Measurements from ENCODE around the gene FLNA. TPM values are rescaled to one million over a fixed set of nuclear protein-coding genes. Genes with fewer than 3 reads are reported as not detected.
"Not testable (repeated sequence)": the region's sequence is repeated elsewhere in the genome, so short reads cannot be mapped to it uniquely, and the experiment has no call there.

The FLNA gene
- total RNA-seq, 2 donors from 2014 or later = 230 to 308 TPM

DNA sequence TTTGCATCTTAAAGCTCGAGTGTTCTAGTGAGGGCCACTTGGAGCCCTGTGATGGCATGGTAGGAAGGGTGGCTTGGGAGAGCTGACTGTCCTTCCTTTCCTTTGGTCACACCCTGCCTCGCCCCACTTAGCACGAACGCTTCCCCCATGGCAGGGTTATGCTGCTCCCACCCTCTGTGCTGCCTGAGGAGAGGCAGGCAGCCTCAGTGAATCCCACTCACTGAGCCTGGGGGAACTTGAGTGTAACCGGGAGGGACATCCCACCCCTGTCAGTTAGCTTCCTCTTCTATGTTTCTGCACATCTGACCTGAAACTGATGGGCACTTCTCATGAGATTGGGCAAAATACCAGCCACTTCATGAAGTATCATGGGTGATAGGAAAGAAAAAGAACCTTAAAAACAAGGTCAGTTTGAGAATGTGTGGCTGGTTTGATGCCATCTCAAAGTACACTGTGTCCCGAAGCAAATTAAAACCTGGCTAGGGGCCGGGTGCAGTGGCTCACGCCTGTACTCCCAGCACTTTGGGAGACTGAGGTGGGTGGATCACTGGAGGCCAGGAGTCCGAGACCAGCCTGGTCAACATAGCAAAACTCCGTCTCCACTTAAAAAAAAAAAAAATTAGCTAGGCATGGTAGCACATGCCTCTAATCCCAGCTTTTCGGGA, 68.8 kb downstream of the FLNA start:
- H3K9me3 ChIP-seq = no peaks in the 10 kb centered on the region
- no peak for ATAC-seq
- WGBS, 2 donors = 76 to 81% methylated on average over 6 to 10 of the region's 11 CpGs
- no peak overlapping the region for H3K27ac ChIP-seq
- no peak for DNase-seq
- TF ChIP-seq, protein P1, sequence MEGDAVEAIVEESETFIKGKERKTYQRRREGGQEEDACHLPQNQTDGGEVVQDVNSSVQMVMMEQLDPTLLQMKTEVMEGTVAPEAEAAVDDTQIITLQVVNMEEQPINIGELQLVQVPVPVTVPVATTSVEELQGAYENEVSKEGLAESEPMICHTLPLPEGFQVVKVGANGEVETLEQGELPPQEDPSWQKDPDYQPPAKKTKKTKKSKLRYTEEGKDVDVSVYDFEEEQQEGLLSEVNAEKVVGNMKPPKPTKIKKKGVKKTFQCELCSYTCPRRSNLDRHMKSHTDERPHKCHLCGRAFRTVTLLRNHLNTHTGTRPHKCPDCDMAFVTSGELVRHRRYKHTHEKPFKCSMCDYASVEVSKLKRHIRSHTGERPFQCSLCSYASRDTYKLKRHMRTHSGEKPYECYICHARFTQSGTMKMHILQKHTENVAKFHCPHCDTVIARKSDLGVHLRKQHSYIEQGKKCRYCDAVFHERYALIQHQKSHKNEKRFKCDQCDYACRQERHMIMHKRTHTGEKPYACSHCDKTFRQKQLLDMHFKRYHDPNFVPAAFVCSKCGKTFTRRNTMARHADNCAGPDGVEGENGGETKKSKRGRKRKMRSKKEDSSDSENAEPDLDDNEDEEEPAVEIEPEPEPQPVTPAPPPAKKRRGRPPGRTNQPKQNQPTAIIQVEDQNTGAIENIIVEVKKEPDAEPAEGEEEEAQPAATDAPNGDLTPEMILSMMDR (IDR thresholded peaks at IDR 0.05) = no peak
- no peak for TF ChIP-seq POLR2A (IDR thresholded peaks at IDR 0.05)
- no peaks in the 10 kb centered on the region for H3K4me1 ChIP-seq
- intact Hi-C loops (cut with DNase I) = no loop called here
- H3K4me3 ChIP-seq = no peak overlapping the region
- H3K27me3 ChIP-seq = no peaks in the 10 kb centered on the region
- no peaks in the 10 kb centered on the region for H3K36me3 ChIP-seq (replicated peaks in 1 of 2; ENCODE audit: insufficient read depth in 1 of 2, low read depth in 2 of 2)

DNA sequence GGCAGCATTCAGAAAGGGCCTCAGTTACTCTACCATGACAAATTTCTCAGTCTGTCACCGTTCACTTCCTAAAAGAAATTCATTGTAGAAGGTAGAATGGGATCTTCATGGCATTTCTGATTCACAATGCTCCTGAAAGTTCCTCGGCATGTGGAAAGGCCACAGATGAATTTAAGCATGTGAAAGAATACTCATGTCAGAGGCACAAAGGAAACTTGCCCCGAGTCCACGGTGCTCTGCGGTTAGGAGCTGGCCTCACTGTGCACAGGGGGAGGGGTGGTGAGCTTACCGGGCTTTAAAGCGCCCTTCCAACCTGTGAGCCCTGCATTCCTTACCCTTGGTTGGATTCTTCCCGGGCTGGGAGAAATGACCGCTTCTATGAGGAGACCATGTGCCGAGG, 69.6 kb downstream of the FLNA start:
- Histone ChIP-seq H3K36me3 (replicated peaks in 1 of 2; ENCODE audit: insufficient read depth in 1 of 2, low read depth in 2 of 2) (no peaks in the 10 kb centered on the region), H3K27me3 (no peaks in the 10 kb centered on the region), H3K4me1 (no peaks in the 10 kb centered on the region), H3K9me3 (no peaks in the 10 kb centered on the region), H3K27ac (no peak overlapping the region), H3K4me3 (no peak overlapping the region)
- ATAC-seq (no peak), DNase-seq (no peak)
- 37% methylated on average over 5 of the region's 10 CpGs; no CpG with 5 or more reads in 1 of the 2 donors for WGBS, 2 donors
- TF ChIP-seq POLR2A (IDR thresholded peaks at IDR 0.05) = no peak
- TF ChIP-seq, protein P1 (IDR thresholded peaks at IDR 0.05) = no peak
- intact Hi-C loops (cut with DNase I) = no loop called here

DNA sequence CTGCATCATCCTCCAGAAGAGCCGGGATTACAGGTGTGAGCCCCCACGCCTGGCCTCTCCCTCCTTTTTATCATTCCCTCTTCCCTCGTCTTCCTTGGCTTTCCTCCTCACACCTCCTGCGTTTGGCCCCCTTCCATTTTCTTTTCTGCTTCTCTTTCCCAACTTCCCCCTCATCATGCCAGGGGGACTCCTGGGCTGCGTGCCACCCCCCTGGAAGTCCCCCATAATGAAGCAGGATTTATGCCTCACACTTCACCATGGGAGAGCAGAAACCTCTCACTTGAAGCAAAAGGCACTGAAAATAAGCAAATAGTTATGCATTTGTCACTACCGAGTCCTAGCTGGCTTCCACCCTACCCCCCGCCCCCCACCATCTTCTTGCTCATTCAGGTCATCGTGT, 71.0 kb downstream of the FLNA start:
- DNase-seq (no peak), ATAC-seq (no peak)
- Histone ChIP-seq H3K27me3 (no peaks in the 10 kb centered on the region), H3K4me1 (no peaks in the 10 kb centered on the region), H3K36me3 (replicated peaks in 1 of 2; ENCODE audit: insufficient read depth in 1 of 2, low read depth in 2 of 2) (no peaks in the 10 kb centered on the region), H3K9me3 (no peaks in the 10 kb centered on the region), H3K4me3 (no peak overlapping the region), H3K27ac (no peak overlapping the region)
- 53 to 71% methylated on average over 3 to 7 of the region's 8 CpGs for WGBS, 2 donors
- TF ChIP-seq POLR2A (IDR thresholded peaks at IDR 0.05) = no peak
- TF ChIP-seq, protein P1 (IDR thresholded peaks at IDR 0.05) = no peak
- intact Hi-C loops (cut with DNase I) = no loop called here

DNA sequence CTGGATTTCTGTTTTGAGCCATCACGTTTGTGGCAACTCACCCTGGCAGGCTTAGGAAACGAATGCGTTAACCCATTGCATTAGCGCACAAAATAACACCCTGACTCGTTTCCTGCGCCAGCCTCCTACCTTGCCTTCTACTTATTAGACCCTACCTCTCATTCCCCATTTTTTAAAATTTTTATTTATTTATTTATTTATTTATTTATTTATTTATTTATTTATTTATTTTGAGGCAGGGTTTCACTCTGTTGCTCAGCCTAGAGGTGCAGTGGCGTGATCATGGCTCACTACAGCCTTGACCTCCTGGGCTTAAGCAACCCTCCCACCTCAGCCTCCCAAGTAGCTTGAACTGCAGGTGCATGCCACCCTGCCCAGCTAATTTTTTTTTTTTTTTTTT, 71.4 kb downstream of the FLNA start:
- intact Hi-C loops (cut with DNase I); H3K27me3 ChIP-seq: not testable (repeated sequence)
- WGBS, 2 donors = 76 to 84% methylated on average over 5 to 7 of the region's 7 CpGs

GRCh38 chrX:154300816-154301215, 73.6 kb downstream of the FLNA start:
- Histone ChIP-seq H3K36me3 (replicated peaks in 1 of 2; ENCODE audit: insufficient read depth in 1 of 2, low read depth in 2 of 2) (no peaks in the 10 kb centered on the region), H3K4me1 (no peaks in the 10 kb centered on the region), H3K27me3 (no peaks in the 10 kb centered on the region), H3K4me3 (no peak overlapping the region), H3K27ac (no peak overlapping the region), H3K9me3 (no peaks in the 10 kb centered on the region)
- intact Hi-C loops (cut with DNase I) = no loop called here
- no peak for DNase-seq
- no peak for TF ChIP-seq POLR2A (IDR thresholded peaks at IDR 0.05)
- TF ChIP-seq, protein P1 (IDR thresholded peaks at IDR 0.05) = no peak
- WGBS, 2 donors = 59 to 94% methylated on average over 2 to 6 of the region's 8 CpGs
- ATAC-seq = no peak

More for the DNA sequence above, 71.4 kb downstream of the FLNA start:
- H3K4me3 ChIP-seq; DNase-seq; ATAC-seq; H3K36me3 ChIP-seq (replicated peaks in 1 of 2; ENCODE audit: insufficient read depth in 1 of 2, low read depth in 2 of 2); H3K4me1 ChIP-seq; H3K9me3 ChIP-seq; H3K27ac ChIP-seq: not testable (repeated sequence)

Small RNA genes within 50 kb of the gene (small RNA-seq; reads per million reads assigned to genes)
- gene SNORA70 = not detected

Other genes with a start within 250 kb of the FLNA start
- gene OPN1LW, start 230.4 kb downstream of the FLNA start, total RNA-seq = not detected
- gene OPN1MW, start 192.0 kb downstream of the FLNA start, total RNA-seq = not detected
- not detected for gene OPN1MW2, start 154.9 kb downstream of the FLNA start, total RNA-seq
- not detected for gene OPN1MW3, start 117.1 kb downstream of the FLNA start, total RNA-seq
- gene TEX28, start 79.5 kb downstream of the FLNA start, total RNA-seq = not detected
- gene TKTL1, start 78.8 kb downstream of the FLNA start, total RNA-seq = not detected
- gene EMD, start 4.7 kb upstream of the FLNA start, total RNA-seq = 10 to 100 TPM; 23.6 to 28.3 TPM
- gene RPL10, start 23.7 kb upstream of the FLNA start, total RNA-seq = 1,000 to 10,000 TPM; 1,426 to 2,757 TPM
- 10 to 100 TPM in 1 of 2 donors, 1 to 10 TPM in 1; 9.6 to 16.1 TPM for gene DNASE1L1, start 34.6 kb upstream of the FLNA start, total RNA-seq
- gene TAFAZZIN, start 36.9 kb upstream of the FLNA start, total RNA-seq = 10 to 100 TPM; 42.0 to 97.6 TPM
- gene ATP6AP1, start 54.0 kb upstream of the FLNA start, total RNA-seq = 10 to 100 TPM; 49.8 to 51.4 TPM
- 10 to 100 TPM; 68.5 to 83.4 TPM for gene GDI1, start 62.5 kb upstream of the FLNA start, total RNA-seq
- 10 to 100 TPM; 14.5 to 48.8 TPM for gene FAM50A, start 69.5 kb upstream of the FLNA start, total RNA-seq
- gene PLXNA3, start 83.6 kb upstream of the FLNA start, total RNA-seq = 10 to 100 TPM in 1 of 2 donors, 1 to 10 TPM in 1; 7.3 to 19.1 TPM
- 10 to 100 TPM; 20.2 to 27.4 TPM for gene LAGE3, start 104.6 kb upstream of the FLNA start, total RNA-seq
- gene UBL4A, start 112.0 kb upstream of the FLNA start, total RNA-seq = 10 to 100 TPM; 24.9 to 34.9 TPM
- gene SLC10A3, start 116.0 kb upstream of the FLNA start, total RNA-seq = 10 to 100 TPM; 18.9 to 24.7 TPM
- 10 to 100 TPM; 32.3 to 48.3 TPM for gene FAM3A, start 141.6 kb upstream of the FLNA start, total RNA-seq
- gene G6PD, start 172.2 kb upstream of the FLNA start, total RNA-seq = 10 to 100 TPM in 1 of 2 donors, 1 to 10 TPM in 1; 7.6 to 16.1 TPM
- 10 to 100 TPM in 1 of 2 donors, 1 to 10 TPM in 1; 9.9 to 11.9 TPM for gene IKBKG, start 173.0 kb upstream of the FLNA start, total RNA-seq
- gene CTAG1A, start 210.5 kb upstream of the FLNA start, total RNA-seq = not detected
- not detected for gene CTAG1B, start 244.6 kb upstream of the FLNA start, total RNA-seq